ENCODE results near the gene CBLIF.
A peak's percentile ranks its signal among the peaks of the same experiment; 100 is the strongest.
"Not testable (repeated sequence)": the region's sequence is repeated elsewhere in the genome, so short reads cannot be mapped to it uniquely, and the experiment has no call there.

CBLIF gene

GRCh38 chr11:59845399-59845798 is at the start of gene CBLIF:
Gene CBLIF (minus strand): TSS chr11:59845499. CDS start chr11:59845453, 46 bp downstream.
- no peak for DNase-seq

GRCh38 chr11:59894616-59895015 is 49.3 kb upstream of the CBLIF start:
- DNase-seq = no peak

DNA sequence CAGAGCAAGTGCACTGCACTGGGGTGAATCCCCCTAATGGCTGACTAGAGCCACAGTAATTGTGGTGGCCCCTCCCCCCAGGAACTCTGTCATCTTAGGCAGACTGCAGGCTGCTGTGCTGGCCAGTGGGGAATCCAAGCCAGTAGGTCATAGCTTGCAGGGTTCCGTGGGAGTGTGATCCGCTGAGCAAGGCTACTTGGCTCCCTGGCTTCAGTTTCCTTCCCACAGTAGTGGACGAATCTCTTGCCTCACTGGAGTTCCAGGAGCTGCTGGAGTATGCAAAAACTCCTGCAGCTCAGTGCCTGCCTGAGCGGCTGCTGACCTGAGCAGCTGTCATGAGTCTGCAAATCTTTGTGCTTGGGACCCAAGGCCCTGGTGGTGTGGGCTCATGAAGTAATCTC is 46.5 kb upstream of the CBLIF start:
- DNase-seq = no peak

DNA sequence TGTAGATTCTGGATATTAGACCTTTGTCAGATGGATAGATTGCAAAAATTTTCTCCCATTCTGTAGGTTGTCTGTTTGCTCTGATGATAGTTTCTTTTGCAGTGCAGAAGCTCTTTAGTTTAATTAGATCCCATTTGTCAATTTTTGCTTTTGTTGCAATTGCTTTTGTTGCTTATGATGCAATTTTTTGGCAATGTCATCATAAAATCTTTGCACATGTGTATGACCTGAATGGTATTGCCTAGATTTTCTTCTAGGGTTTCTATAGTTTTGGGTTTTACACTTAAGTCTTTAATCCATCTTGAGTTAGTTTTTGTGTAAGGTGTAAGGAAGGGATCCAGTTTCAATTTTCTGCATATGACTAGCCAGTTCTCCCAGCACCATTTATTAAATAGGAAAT is 41.9 kb upstream of the CBLIF start:
- DNase-seq = not testable (repeated sequence)

DNA sequence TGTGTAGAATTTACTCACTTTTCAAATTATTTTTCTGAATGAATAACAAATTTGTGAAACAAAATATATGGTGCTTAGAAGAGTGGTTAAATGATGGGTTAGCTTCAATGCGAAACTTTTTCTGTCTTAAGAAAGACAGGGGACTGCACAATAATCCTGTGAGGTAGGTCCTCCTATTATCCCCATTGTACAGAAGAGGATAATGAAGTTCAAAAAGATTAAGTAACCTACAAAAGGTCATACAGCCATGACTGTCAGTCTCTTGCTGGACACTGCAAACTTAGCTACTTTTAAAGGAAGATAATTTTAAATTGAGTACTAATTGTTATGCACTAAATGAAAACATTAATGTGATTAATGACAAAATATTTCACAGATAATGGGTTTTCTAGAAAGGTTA is 38.3 kb upstream of the CBLIF start:
- DNase-seq = no peak

DNA sequence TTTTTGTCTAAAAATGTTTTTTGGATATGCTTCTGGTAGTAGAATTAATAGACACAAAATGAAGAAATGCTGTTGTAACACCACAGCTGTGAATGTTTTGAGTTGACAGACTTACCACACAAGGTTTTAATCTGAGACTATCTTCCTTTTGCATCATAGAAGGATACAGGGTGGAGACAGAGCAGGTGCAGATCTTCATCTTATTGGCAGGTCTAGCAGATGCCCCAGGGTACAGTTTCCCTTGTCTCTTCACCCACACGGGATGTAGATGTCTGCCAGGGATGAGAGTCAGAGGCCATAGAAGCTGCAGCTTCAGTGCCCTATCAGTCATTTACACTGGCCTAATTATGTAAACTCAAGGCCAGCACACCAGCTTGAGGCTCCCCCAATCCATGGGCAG is 34.3 kb upstream of the CBLIF start:
- no peak for DNase-seq

DNA sequence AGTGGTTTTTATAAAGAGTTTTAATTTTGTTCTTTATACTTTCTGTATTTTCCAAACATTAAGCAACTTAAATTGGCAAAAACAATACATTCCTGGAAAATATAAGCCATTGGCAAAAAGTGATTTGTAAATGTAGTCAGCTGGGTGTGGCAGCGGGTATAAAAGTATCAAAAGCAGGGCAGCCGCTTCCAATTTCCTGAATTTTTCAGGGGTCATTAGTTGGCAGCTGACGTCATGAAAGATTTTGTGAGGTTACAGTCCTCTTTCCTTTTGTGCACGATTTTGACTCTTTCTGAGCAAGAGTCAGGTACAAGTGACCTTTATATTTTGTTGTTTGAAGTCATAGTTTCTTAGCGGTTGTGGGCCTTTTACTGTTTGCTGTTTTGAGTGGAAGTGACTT is 33.3 kb upstream of the CBLIF start, which contains the start of gene OOSP3:
TSS of gene OOSP3 (plus strand) at position 208 of the 400 bp plus-strand sequence. CDS start at position 235, 27 bp downstream.
- DNase-seq = no peak

GRCh38 chr11:59877784-59878183 is 32.5 kb upstream of the CBLIF start:
- no peak for DNase-seq

DNA sequence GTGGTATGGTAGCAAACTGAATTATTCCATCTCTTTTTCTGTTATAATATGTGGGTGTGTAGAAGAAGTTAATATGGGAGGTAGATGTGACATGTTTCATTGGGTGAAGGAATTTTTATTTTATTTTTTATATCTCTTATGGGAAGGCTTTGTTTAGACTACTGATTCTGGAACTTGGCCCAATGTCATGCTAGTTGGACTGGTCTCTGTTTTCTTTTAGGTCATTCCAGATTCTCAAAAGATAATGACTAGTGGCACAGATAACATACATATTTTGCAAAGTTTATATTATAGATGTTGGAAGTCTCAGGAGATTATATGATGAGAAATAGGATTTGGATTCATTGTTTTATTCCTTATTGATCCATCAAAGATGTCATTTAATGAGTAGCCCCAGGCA is 32.0 kb upstream of the CBLIF start:
- DNase-seq = no peak

DNA sequence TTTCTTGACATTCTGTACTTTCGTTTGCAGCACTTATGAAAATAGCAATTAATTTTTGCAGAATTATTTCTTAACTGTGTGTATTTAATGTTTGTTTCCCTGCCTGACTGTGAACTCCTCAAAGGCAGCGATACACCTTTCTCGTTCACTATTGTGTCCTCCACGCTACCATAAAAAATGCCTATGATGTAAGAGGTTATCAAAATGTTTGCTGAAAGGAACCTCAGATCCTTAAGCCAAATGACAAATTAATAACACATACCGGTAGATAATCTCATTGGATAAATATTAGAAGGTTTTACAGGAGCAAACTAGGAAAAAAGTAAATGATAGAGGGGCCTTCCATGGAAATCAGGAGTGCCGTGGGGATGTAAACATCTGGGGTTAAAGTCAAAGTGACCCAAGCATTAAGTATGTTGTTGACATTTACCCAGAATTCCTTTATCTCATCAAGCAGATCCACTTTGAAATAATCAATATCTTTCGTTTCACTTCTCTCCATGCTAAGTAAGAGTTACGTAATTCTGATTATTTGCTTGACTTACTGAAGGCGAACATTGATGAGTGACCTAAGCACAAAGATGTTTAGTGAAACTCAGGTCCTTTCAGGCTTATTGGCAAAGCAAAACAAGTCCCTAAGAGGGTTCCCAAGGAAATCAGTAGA is 30.7 kb upstream of the CBLIF start:
- DNase-seq = no peak

GRCh38 chr11:59872076-59872475 is 26.8 kb upstream of the CBLIF start:
- DNase-seq = no peak

- no peak for DNase-seq
These were observed 22.6 kb upstream of the CBLIF start for GRCh38 chr11:59867946-59868345.

DNA sequence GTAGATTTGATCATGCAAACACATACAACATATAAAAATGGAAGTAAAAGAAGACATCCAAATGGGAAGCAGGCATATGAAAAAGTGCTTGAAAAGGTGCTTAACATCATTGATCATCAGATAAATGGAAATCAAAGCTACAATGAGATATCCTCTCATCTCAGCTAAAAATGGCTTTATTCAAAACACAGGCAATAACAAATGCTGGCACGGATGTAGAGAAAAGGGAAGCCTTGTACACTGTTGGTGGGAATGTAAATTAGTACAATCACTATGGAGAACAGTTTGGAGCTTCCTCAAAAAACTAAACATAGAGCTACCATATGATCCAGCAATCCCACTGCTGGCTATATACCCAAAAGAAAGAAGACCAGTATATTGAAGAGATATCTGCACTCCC is 21.5 kb upstream of the CBLIF start:
- DNase-seq = no peak

- no peak for DNase-seq
These were observed 21.1 kb upstream of the CBLIF start, which contains the start of gene TCN1 for GRCh38 chr11:59866397-59866796. Gene TCN1 (minus strand): TSS chr11:59866487. CDS start chr11:59866470, 17 bp downstream.

- no peak for DNase-seq
These were observed 19.7 kb upstream of the CBLIF start for GRCh38 chr11:59865031-59865430.

- no peak for DNase-seq
These were observed 17.0 kb upstream of the CBLIF start for GRCh38 chr11:59862252-59862651.

DNA sequence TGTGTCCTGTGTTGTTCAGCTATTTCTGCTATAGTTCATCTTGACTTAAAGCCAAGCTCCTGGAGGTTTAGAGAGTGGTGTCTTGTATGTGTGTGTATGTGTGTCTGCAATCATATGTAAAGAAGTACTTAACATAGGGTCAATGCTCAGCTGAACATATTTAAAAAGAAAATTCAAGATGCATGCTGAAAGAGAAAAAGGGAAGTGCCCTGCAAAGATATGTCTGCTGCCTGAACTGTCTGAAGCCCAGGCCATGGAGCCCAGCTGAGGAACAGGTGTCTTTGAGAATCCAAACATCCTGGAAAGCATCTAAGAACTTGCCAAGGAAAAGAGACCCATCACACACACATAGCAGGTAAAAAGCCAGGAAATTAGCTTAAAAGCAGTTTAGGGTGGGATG is 14.4 kb upstream of the CBLIF start:
- DNase-seq = no peak

GRCh38 chr11:59857439-59858434 is 12.4 kb upstream of the CBLIF start:
- DNase-seq = peak; percentile 4

DNA sequence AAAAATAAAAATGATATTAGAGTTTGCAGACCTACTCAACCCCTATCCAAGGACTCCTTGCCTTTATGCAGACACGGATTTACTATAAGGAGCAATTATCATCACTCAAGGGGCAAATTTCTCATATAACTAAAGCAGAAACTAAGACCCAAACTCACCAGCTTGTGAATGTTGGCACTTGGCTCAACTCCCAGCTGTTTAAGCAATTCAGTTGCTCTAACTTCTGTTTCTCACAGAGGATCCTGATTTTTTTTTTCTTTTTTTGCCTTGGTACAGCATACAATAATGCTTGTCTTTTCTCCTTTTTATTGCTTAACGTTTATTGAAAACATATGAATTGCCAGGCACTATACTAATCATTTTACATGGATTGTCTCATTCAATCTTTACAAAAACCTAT is 9.6 kb upstream of the CBLIF start:
- no peak for DNase-seq

GRCh38 chr11:59851416-59851815 is 6.1 kb upstream of the CBLIF start:
- not testable (repeated sequence) for DNase-seq

DNA sequence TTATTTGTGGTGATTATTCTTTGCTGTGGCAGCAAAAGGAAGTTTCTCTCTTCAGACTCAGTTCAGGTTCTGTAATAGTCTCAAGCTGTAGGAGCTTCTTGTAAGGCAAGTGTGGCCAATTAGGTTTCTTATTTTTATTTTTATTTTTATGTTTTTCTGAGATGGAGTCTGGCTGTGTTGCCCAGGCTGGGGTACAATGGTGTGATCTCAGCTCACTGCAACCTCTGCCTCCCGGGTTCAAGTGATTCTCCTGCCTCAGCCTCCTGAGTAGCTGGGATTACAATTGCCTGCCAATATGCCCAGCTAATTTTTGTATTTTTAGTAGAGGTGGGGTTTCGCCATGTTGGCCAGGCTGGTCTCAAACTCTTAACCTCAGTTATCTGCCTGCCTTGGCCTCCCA is 4.3 kb upstream of the CBLIF start:
- not testable (repeated sequence) for DNase-seq

- DNase-seq = no peak
These were observed 3.8 kb upstream of the CBLIF start for GRCh38 chr11:59849129-59849528.

DNA sequence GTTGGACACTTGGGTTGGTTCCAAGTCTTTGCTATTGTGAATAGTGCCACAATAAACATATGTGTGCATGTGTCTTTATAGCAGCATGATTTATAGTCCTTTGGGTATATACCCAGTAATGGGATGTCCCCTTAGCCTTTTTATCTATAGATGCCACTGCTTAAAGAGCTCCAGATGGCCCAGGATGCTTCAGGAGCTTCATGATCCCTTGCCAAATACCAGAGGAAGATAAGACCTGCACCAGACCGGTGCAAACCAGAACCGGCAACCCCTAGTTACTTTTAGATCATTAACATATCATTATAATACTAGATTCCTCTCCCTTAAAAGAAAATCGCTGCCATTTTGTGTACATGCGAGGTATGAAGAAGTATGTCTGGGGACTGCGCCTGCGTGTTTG is 3.1 kb upstream of the CBLIF start:
- DNase-seq = not testable (repeated sequence)

- DNase-seq = no peak
These were observed 2.3 kb upstream of the CBLIF start for GRCh38 chr11:59847626-59848025.
